ENCODE data around the gene NUP133.

DNA sequence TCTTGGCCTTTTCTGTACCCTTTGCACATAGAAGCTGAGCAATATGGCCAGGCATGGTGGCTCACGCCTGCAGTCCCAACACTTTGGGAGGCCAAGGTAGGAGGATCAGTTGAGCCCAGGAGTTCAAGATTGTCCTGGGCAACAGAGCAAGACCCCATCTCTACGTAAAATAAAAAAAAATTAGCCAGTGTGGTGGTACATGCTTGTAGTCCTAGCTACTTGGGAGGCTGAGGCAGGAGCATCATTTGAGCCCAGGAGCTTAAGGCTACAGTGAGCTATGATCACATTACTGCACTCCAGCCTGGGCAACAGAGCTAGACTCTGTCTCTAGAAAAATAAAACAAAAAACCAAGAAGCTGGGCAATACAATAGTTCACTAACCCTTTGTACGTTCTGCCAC is 80.6 kb downstream of the NUP133 start:
- TF ChIP-seq, protein P1, sequence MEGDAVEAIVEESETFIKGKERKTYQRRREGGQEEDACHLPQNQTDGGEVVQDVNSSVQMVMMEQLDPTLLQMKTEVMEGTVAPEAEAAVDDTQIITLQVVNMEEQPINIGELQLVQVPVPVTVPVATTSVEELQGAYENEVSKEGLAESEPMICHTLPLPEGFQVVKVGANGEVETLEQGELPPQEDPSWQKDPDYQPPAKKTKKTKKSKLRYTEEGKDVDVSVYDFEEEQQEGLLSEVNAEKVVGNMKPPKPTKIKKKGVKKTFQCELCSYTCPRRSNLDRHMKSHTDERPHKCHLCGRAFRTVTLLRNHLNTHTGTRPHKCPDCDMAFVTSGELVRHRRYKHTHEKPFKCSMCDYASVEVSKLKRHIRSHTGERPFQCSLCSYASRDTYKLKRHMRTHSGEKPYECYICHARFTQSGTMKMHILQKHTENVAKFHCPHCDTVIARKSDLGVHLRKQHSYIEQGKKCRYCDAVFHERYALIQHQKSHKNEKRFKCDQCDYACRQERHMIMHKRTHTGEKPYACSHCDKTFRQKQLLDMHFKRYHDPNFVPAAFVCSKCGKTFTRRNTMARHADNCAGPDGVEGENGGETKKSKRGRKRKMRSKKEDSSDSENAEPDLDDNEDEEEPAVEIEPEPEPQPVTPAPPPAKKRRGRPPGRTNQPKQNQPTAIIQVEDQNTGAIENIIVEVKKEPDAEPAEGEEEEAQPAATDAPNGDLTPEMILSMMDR (IDR thresholded peaks at IDR 0.05; ENCODE audit: low read depth, low read length, poor library complexity, severe bottlenecking): no peak
- TF ChIP-seq EZH2phosphoT487 (IDR thresholded peaks at IDR 0.05; ENCODE audit: borderline replicate concordance, low read length): no peak

Measured in DOHH2 (cell line).